Measurements from ENCODE around the gene TRABD2A. TPM values are rescaled to one million over a fixed set of nuclear protein-coding genes. Genes with fewer than 3 reads are reported as not detected.
A peak's percentile ranks its signal among the peaks of the same experiment; 100 is the strongest.

Gene TRABD2A
- total and polyA plus RNA-seq, 2 of the 13 experiments (the other 11 are each of a cell fraction or from before 2014, with no cell fraction given) = 0.15 TPM; not detected in 1

DNA sequence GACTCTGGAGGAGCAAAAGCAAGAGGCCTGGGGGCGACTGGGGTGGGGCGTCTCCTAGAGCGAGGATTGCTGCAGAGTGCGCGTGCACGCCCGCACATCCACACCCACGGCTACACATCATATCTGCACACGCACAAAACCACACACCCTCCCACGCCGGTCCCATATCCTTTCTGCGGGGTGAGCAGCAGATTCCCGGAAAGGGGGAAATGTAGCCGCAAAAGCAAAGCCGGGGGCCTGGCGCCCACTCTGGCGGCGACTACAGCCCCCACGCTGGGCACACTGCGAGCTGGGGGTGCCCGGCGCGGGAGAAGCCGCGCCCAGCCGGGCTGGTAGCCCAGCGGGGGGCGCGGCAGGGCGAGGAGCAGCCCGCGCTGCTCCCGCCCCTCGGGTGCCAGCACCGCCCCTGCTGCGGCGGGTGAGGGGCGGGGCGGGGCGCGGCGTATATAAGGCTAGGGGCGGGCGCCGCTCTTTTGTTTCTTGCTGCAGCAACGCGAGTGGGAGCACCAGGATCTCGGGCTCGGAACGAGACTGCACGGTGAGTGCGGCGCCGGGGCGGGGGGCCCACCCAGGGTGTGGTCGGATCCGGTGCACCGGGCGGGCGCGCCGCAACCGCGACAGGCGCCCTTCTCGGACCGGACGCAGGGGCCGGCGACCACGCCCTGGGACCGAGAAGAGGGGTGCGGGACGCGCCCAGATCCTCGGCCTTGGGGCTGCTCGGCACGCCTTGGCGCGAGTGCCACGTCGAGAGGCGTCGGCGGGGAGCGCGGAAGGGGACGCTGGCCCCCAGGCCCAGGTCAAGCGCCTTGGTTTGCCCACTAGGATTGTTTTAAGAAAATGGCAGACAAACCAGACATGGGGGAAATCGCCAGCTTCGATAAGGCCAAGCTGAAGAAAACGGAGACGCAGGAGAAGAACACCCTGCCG is 24.6 kb upstream of the TRABD2A start, which contains the start of gene TMSB10 (continued):
- TF ChIP-seq ZNF614 (CRISPR knock-in tag; IDR thresholded peaks at IDR 0.05; ENCODE audit: borderline replicate concordance) (peak; percentile 74), NCOA1 (CRISPR knock-in tag; IDR thresholded peaks at IDR 0.05) (0 out of 2 replicates have a peak, but pooled peaks have one; percentile 59), SPEN (CRISPR knock-in tag; IDR thresholded peaks at IDR 0.05; ENCODE audit: low read depth) (peak; percentile 76; the same call in 1 of the 2 replicates), SP2 (CRISPR knock-in tag; IDR thresholded peaks at IDR 0.05) (no peak; the same call in 1 of the 2 replicates), MAFF (IDR thresholded peaks at IDR 0.05; ENCODE audit: low read depth, low read length) (no peak), MAZ (IDR thresholded peaks at IDR 0.05; ENCODE audit: borderline replicate concordance, low read depth, low read length) (peak; percentile 90), MAZ (CRISPR knock-in tag; IDR thresholded peaks at IDR 0.05; ENCODE audit: low read depth) (peak; percentile 93), ZNF790 (CRISPR knock-in tag; IDR thresholded peaks at IDR 0.05; ENCODE audit: borderline replicate concordance) (peak; percentile 88), WIZ (CRISPR knock-in tag; IDR thresholded peaks at IDR 0.05) (peak; percentile 67; the same call in 1 of the 2 replicates), HES4 (CRISPR knock-in tag; IDR thresholded peaks at IDR 0.05; ENCODE audit: borderline replicate concordance) (peak; percentile 88), HNF4A (CRISPR knock-in tag; IDR thresholded peaks at IDR 0.05) (0 out of 2 replicates have a peak, but pooled peaks have one; percentile 11), ARHGAP35 (CRISPR knock-in tag; IDR thresholded peaks at IDR 0.05; ENCODE audit: borderline replicate concordance) (peak; percentile 94)
- TF ChIP-seq, protein P1, sequence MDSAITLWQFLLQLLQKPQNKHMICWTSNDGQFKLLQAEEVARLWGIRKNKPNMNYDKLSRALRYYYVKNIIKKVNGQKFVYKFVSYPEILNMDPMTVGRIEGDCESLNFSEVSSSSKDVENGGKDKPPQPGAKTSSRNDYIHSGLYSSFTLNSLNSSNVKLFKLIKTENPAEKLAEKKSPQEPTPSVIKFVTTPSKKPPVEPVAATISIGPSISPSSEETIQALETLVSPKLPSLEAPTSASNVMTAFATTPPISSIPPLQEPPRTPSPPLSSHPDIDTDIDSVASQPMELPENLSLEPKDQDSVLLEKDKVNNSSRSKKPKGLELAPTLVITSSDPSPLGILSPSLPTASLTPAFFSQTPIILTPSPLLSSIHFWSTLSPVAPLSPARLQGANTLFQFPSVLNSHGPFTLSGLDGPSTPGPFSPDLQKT (CRISPR knock-in tag; IDR thresholded peaks at IDR 0.05; ENCODE audit: borderline replicate concordance) = peak; percentile 78; the same call in 1 of the 2 replicates
- TF ChIP-seq, protein P2, sequence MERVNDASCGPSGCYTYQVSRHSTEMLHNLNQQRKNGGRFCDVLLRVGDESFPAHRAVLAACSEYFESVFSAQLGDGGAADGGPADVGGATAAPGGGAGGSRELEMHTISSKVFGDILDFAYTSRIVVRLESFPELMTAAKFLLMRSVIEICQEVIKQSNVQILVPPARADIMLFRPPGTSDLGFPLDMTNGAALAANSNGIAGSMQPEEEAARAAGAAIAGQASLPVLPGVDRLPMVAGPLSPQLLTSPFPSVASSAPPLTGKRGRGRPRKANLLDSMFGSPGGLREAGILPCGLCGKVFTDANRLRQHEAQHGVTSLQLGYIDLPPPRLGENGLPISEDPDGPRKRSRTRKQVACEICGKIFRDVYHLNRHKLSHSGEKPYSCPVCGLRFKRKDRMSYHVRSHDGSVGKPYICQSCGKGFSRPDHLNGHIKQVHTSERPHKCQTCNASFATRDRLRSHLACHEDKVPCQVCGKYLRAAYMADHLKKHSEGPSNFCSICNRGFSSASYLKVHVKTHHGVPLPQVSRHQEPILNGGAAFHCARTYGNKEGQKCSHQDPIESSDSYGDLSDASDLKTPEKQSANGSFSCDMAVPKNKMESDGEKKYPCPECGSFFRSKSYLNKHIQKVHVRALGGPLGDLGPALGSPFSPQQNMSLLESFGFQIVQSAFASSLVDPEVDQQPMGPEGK (CRISPR knock-in tag; IDR thresholded peaks at IDR 0.05) = peak; percentile 68; the same call in 1 of the 2 replicates
- TF ChIP-seq, protein P3, sequence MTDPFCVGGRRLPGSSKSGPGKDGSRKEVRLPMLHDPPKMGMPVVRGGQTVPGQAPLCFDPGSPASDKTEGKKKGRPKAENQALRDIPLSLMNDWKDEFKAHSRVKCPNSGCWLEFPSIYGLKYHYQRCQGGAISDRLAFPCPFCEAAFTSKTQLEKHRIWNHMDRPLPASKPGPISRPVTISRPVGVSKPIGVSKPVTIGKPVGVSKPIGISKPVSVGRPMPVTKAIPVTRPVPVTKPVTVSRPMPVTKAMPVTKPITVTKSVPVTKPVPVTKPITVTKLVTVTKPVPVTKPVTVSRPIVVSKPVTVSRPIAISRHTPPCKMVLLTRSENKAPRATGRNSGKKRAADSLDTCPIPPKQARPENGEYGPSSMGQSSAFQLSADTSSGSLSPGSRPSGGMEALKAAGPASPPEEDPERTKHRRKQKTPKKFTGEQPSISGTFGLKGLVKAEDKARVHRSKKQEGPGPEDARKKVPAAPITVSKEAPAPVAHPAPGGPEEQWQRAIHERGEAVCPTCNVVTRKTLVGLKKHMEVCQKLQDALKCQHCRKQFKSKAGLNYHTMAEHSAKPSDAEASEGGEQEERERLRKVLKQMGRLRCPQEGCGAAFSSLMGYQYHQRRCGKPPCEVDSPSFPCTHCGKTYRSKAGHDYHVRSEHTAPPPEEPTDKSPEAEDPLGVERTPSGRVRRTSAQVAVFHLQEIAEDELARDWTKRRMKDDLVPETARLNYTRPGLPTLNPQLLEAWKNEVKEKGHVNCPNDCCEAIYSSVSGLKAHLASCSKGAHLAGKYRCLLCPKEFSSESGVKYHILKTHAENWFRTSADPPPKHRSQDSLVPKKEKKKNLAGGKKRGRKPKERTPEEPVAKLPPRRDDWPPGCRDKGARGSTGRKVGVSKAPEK (CRISPR knock-in tag; IDR thresholded peaks at IDR 0.05; ENCODE audit: borderline replicate concordance) = no peak
- TF ChIP-seq, protein P4, sequence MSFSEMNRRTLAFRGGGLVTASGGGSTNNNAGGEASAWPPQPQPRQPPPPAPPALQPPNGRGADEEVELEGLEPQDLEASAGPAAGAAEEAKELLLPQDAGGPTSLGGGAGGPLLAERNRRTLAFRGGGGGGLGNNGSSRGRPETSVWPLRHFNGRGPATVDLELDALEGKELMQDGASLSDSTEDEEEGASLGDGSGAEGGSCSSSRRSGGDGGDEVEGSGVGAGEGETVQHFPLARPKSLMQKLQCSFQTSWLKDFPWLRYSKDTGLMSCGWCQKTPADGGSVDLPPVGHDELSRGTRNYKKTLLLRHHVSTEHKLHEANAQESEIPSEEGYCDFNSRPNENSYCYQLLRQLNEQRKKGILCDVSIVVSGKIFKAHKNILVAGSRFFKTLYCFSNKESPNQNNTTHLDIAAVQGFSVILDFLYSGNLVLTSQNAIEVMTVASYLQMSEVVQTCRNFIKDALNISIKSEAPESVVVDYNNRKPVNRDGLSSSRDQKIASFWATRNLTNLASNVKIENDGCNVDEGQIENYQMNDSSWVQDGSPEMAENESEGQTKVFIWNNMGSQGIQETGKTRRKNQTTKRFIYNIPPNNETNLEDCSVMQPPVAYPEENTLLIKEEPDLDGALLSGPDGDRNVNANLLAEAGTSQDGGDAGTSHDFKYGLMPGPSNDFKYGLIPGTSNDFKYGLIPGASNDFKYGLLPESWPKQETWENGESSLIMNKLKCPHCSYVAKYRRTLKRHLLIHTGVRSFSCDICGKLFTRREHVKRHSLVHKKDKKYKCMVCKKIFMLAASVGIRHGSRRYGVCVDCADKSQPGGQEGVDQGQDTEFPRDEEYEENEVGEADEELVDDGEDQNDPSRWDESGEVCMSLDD (CRISPR knock-in tag; IDR thresholded peaks at IDR 0.05; ENCODE audit: borderline replicate concordance) = peak; percentile 58; the same call in 1 of the 2 replicates
